Peyer's patch (tissue), 4 donors: ENCODE data around the gene NES. TPM values are rescaled to one million over a fixed set of nuclear protein-coding genes. Genes with fewer than 3 reads are reported as not detected.
A peak's percentile ranks its signal among the peaks of the same experiment; 100 is the strongest.

ENCODE experiments used
- DNase-seq, 3 donors: peaks; one replicate each; pipeline ENCODE4 v3.0.0-alpha.2; 2017 to 2019
- H3K27ac ChIP-seq, 4 donors: fragments of 200-600 bp; sonication (generic); one replicate each; pipeline ENCODE4 v1.5.1; 2016 to 2019
- H3K27me3 ChIP-seq, 2 donors: fragments of 200-600 bp; sonication (generic); one replicate each; pipeline ENCODE4 v1.5.1; 2019
- H3K36me3 ChIP-seq, 3 donors: fragments of 200-600 bp; sonication (generic); one replicate each; pipeline ENCODE4 v1.5.1; 2016 to 2019
- H3K4me1 ChIP-seq, 4 donors: fragments of 200-600 bp; sonication (generic); one replicate each; pipeline ENCODE4 v1.5.1; 2016 to 2019
- H3K4me3 ChIP-seq, 4 donors: fragments of 200-600 bp; sonication (generic); 1 replicate in 3 of 4; 2 replicates in 1 of 4; pipeline ENCODE4 v1.5.1; 2016 to 2019; ENCODE audit warnings: mild to moderate bottlenecking in 1 of 4
- H3K9me3 ChIP-seq, 4 donors: fragments of 200-600 bp; sonication (generic); one replicate each; pipeline ENCODE4 v1.5.1; 2016 to 2019; ENCODE audit warnings: mild to moderate bottlenecking in 1 of 4
- CTCF ChIP-seq, 6 experiments: fragments of 450-650 bp in 4 of 6; fragments of 200-600 bp in 2 of 6; sonication (generic) in 1 of 6; IDR thresholded peaks; one replicate each; pipeline ENCODE4 v1.5.1; 2017 to 2019; ENCODE audit warnings: antibody characterized with exemption in 6 of 6, mild to moderate bottlenecking in 3 of 6, moderate library complexity in 1 of 6
- POLR2A ChIP-seq, 2 donors: fragments of 450-650 bp; IDR thresholded peaks; one replicate each; pipeline ENCODE4 v1.5.1; 2017; ENCODE audit warnings: antibody characterized with exemption in 2 of 2, mild to moderate bottlenecking in 2 of 2, moderate library complexity in 2 of 2
- total RNA-seq, 4 donors: library from RNA; depleted of rRNA; stranded (reverse); fragments of >200 nt; gene quantifications; one replicate each; pipeline ENCODE4 v1.1.0, GENCODE V29; 2016

NES gene
- total RNA-seq, 4 donors from 2014 or later: 2.8 to 25.6 (median 3.1) TPM

GRCh38 chr1:156675210-156676113 lies 1.7 kb downstream of the NES start:
- Histone ChIP-seq H3K36me3 (no peaks in the 10 kb centered on the region), H3K9me3 (no peaks in the 10 kb centered on the region), H3K27me3 (peaks cover 0 to 12% of the 10 kb centered on the region in 2 donors), H3K27ac (peak overlapping the region in 2 of 4 donors; percentile 8 to 61), H3K4me1 (peaks cover 0 to 40% (median 8%) of the 10 kb centered on the region in 4 donors), H3K4me3 (peak overlapping the region in 3 of 4 donors; percentile 16 to 46 (median 18))
- TF ChIP-seq CTCF (IDR thresholded peaks at IDR 0.05) (no peak), POLR2A (IDR thresholded peaks at IDR 0.05) (no peak)
- no peak for DNase-seq

GRCh38 chr1:156673387-156674121 lies 3.7 kb downstream of the NES start:
- peaks cover 0 to 12% of the 10 kb centered on the region in 2 donors for H3K27me3 ChIP-seq
- no peak overlapping the region for H3K4me3 ChIP-seq
- peaks cover 0 to 48% (median 8%) of the 10 kb centered on the region in 4 donors for H3K4me1 ChIP-seq
- H3K9me3 ChIP-seq: no peaks in the 10 kb centered on the region
- peak overlapping the region in 1 of 4 donors; percentile 44 for H3K27ac ChIP-seq
- DNase-seq: no peak
- TF ChIP-seq POLR2A (IDR thresholded peaks at IDR 0.05) (no peak), CTCF (IDR thresholded peaks at IDR 0.05) (no peak)
- no peaks in the 10 kb centered on the region for H3K36me3 ChIP-seq

- H3K27ac ChIP-seq: no peak overlapping the region
- no peak overlapping the region for H3K4me3 ChIP-seq
- peaks cover 0 to 52% (median 2%) of the 10 kb centered on the region in 4 donors for H3K4me1 ChIP-seq
- TF ChIP-seq CTCF (IDR thresholded peaks at IDR 0.05): no peak
- no peak for TF ChIP-seq POLR2A (IDR thresholded peaks at IDR 0.05)
- no peaks in the 10 kb centered on the region for H3K36me3 ChIP-seq
- no peak for DNase-seq
- no peaks in the 10 kb centered on the region for H3K9me3 ChIP-seq
- peaks cover 0 to 6% of the 10 kb centered on the region in 2 donors for H3K27me3 ChIP-seq
Measured at GRCh38 chr1:156671804-156672203, 5.4 kb downstream of the NES start.

- H3K27me3 ChIP-seq: peaks cover 0 to 3% of the 10 kb centered on the region in 2 donors
- H3K4me3 ChIP-seq: no peak overlapping the region
- no peak for DNase-seq
- H3K9me3 ChIP-seq: no peaks in the 10 kb centered on the region
- peaks cover 0 to 53% (median 0%) of the 10 kb centered on the region in 4 donors for H3K4me1 ChIP-seq
- TF ChIP-seq POLR2A (IDR thresholded peaks at IDR 0.05) (no peak), CTCF (IDR thresholded peaks at IDR 0.05) (no peak)
- no peaks in the 10 kb centered on the region for H3K36me3 ChIP-seq
- peak overlapping the region in 1 of 4 donors; percentile 2 for H3K27ac ChIP-seq
Measured at GRCh38 chr1:156670791-156671190, 6.4 kb downstream of the NES start.

GRCh38 chr1:156670359-156670758 lies 6.8 kb downstream of the NES start:
- Histone ChIP-seq H3K4me3 (no peak overlapping the region), H3K4me1 (peaks cover 0 to 57% (median 0%) of the 10 kb centered on the region in 4 donors), H3K9me3 (no peaks in the 10 kb centered on the region), H3K27me3 (peaks cover 0 to 3% of the 10 kb centered on the region in 2 donors), H3K36me3 (no peaks in the 10 kb centered on the region), H3K27ac (no peak overlapping the region)
- DNase-seq: no peak
- TF ChIP-seq CTCF (IDR thresholded peaks at IDR 0.05) (no peak), POLR2A (IDR thresholded peaks at IDR 0.05) (no peak)
